ENCODE data around the gene SMYD5. TPM values are rescaled to one million over a fixed set of nuclear protein-coding genes. Genes with fewer than 3 reads are reported as not detected.

Gene SMYD5
- total RNA-seq, 1 experiment from 2014 or later, result 28.3 TPM

DNA sequence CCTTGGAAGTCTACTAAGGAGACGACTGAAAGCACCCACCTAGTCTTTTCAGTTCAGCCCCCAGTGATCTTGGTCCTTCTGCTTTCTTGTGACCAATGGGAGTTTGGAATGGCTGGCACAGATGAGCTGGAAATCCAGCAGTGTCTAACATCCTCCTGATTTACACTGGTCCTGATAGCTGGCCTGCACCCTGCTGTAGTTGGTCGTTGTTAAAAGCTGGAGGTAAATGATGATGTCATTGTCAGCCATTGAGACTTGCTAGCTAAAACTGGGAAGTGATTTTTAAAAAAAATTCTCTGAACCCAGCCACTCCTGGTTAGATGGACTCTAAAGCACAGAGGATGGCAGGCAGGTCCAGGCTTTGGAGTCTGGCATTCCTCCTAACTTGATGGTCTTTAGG is 39.4 kb downstream of the SMYD5 start:
- Histone ChIP-seq H3K4me1 (replicated peaks; ENCODE audit: insufficient read depth) (no peaks in the 10 kb centered on the region; the same call in 1 of the 2 replicates), H3K27me3 (ENCODE audit: insufficient read depth, low read depth) (no peaks in the 10 kb centered on the region), H4K20me1 (ENCODE audit: insufficient read depth) (peaks cover 21% of the 10 kb centered on the region), H3K4me3 (no peak overlapping the region), H3K4me2 (no peak overlapping the region), H3K9me2 (ENCODE audit: insufficient read depth) (no peaks in the 10 kb centered on the region), H3K27ac (peak overlapping the region; percentile 32), H3K36me3 (ENCODE audit: low read depth) (peaks cover 42% of the 10 kb centered on the region), H3F3A (ENCODE audit: insufficient read depth, low read depth) (peaks cover 56% of the 10 kb centered on the region), H3K9me3 (ENCODE audit: insufficient read depth, low read depth) (no peaks in the 10 kb centered on the region), H2AFZ (no peak overlapping the region), H3K79me2 (ENCODE audit: low read depth) (no peaks in the 10 kb centered on the region)
- CTCF ChIA-PET, result interaction anchor here (0.6 kb wide), 1 partner anchor 952 kb away, joined by 3 read pairs; no protein-coding TSS in a partner anchor
- BruUV-seq (replicated peaks), result no TSS peak
- POLR2A ChIA-PET (ENCODE audit: unreplicated experiment), result no interaction called here
- TF ChIP-seq EZH2 (IDR thresholded peaks at IDR 0.05; ENCODE audit: low read depth), result no peak
- TF ChIP-seq, protein P1, sequence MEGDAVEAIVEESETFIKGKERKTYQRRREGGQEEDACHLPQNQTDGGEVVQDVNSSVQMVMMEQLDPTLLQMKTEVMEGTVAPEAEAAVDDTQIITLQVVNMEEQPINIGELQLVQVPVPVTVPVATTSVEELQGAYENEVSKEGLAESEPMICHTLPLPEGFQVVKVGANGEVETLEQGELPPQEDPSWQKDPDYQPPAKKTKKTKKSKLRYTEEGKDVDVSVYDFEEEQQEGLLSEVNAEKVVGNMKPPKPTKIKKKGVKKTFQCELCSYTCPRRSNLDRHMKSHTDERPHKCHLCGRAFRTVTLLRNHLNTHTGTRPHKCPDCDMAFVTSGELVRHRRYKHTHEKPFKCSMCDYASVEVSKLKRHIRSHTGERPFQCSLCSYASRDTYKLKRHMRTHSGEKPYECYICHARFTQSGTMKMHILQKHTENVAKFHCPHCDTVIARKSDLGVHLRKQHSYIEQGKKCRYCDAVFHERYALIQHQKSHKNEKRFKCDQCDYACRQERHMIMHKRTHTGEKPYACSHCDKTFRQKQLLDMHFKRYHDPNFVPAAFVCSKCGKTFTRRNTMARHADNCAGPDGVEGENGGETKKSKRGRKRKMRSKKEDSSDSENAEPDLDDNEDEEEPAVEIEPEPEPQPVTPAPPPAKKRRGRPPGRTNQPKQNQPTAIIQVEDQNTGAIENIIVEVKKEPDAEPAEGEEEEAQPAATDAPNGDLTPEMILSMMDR (conservative IDR thresholded peaks at IDR 0.05), result no peak
- intact Hi-C loops (cut with micrococcal nuclease; ENCODE audit: unreplicated experiment), result no loop called here
- DNase-seq, result peak in 1 of 2 experiments; percentile 16

- Histone ChIP-seq H3K27ac (peak overlapping the region; percentile 32), H3K4me1 (replicated peaks; ENCODE audit: insufficient read depth) (no peaks in the 10 kb centered on the region; the same call in 1 of the 2 replicates)
Observed at GRCh38 chr2:73253901-73254300, 39.9 kb downstream of the SMYD5 start.

GRCh38 chr2:73254343-73255006 is 40.4 kb downstream of the SMYD5 start:
- no peak overlapping the region for H3K4me3 ChIP-seq
- peak overlapping the region; percentile 32; the same call in 1 of the 2 replicates for H3K27ac ChIP-seq
- no peak for TF ChIP-seq EZH2 (IDR thresholded peaks at IDR 0.05; ENCODE audit: low read depth)
- TF ChIP-seq, protein P1 (conservative IDR thresholded peaks at IDR 0.05), result no peak
- H3K9me2 ChIP-seq (ENCODE audit: insufficient read depth), result no peaks in the 10 kb centered on the region
- no TSS peak for BruUV-seq (replicated peaks)
- ChIA-PET POLR2A (ENCODE audit: unreplicated experiment) (no interaction called here), CTCF (no interaction called here)
- peaks cover 32% of the 10 kb centered on the region for H3K36me3 ChIP-seq (ENCODE audit: low read depth)
- H3K79me2 ChIP-seq (ENCODE audit: low read depth), result no peaks in the 10 kb centered on the region
- H3K9me3 ChIP-seq (ENCODE audit: insufficient read depth, low read depth), result no peaks in the 10 kb centered on the region
- H3K4me1 ChIP-seq (replicated peaks; ENCODE audit: insufficient read depth), result no peaks in the 10 kb centered on the region; the same call in 1 of the 2 replicates
- H4K20me1 ChIP-seq (ENCODE audit: insufficient read depth), result peaks cover 12% of the 10 kb centered on the region
- no peak overlapping the region for H3K4me2 ChIP-seq
- no peak overlapping the region for H2AFZ ChIP-seq
- peak; percentile 19 to 34 for DNase-seq
- peaks cover 49% of the 10 kb centered on the region for H3F3A ChIP-seq (ENCODE audit: insufficient read depth, low read depth)
- H3K27me3 ChIP-seq (ENCODE audit: insufficient read depth, low read depth), result no peaks in the 10 kb centered on the region
- intact Hi-C loops (cut with micrococcal nuclease; ENCODE audit: unreplicated experiment), result no loop called here

More at GRCh38 chr2:73253901-73254300, 39.9 kb downstream of the SMYD5 start:
- Histone ChIP-seq H3K9me2 (ENCODE audit: insufficient read depth) (no peaks in the 10 kb centered on the region), H2AFZ (no peak overlapping the region), H3K27me3 (ENCODE audit: insufficient read depth, low read depth) (no peaks in the 10 kb centered on the region), H4K20me1 (ENCODE audit: insufficient read depth) (peaks cover 18% of the 10 kb centered on the region), H3K4me3 (no peak overlapping the region), H3K9me3 (ENCODE audit: insufficient read depth, low read depth) (no peaks in the 10 kb centered on the region), H3K4me2 (no peak overlapping the region), H3F3A (ENCODE audit: insufficient read depth, low read depth) (peaks cover 51% of the 10 kb centered on the region), H3K79me2 (ENCODE audit: low read depth) (no peaks in the 10 kb centered on the region), H3K36me3 (ENCODE audit: low read depth) (peaks cover 37% of the 10 kb centered on the region)
- CTCF ChIA-PET, result no interaction called here
- intact Hi-C loops (cut with micrococcal nuclease; ENCODE audit: unreplicated experiment), result no loop called here
- POLR2A ChIA-PET (ENCODE audit: unreplicated experiment), result no interaction called here
- BruUV-seq (replicated peaks), result no TSS peak
- no peak for TF ChIP-seq EZH2 (IDR thresholded peaks at IDR 0.05; ENCODE audit: low read depth)
- DNase-seq, result peak; percentile 20 to 33

Measured in PC-9 (cell line).